Ovary (tissue), 9 donors: ENCODE data around the gene HOXC9. TPM values are rescaled to one million over a fixed set of nuclear protein-coding genes. Genes with fewer than 3 reads are reported as not detected.

Source experiments
- DNase-seq, 5 donors: peaks; one replicate each; pipeline ENCODE4 v3.0.0-alpha.2; 2019 to 2020
- H3K27ac ChIP-seq, 2 donors: fragments of 200-600 bp; one replicate each; pipeline versions ENCODE4 v1.5.1 to v1.8.0; 2019 to 2022
- H3K27me3 ChIP-seq: fragments of 200-600 bp; one replicate; pipeline ENCODE4 v1.8.0; 2022
- H3K36me3 ChIP-seq: fragments of 200-600 bp; sonication (generic); one replicate; pipeline ENCODE4 v1.5.1; 2019
- H3K4me1 ChIP-seq: one replicate; pipeline ENCODE4 v1.8.1; 2013; ENCODE audit warnings: mild to moderate bottlenecking, moderate library complexity; ENCODE audit not compliant: insufficient read depth
- H3K4me3 ChIP-seq: fragments of 200-600 bp; sonication (generic); one replicate; pipeline ENCODE4 v1.5.1; 2017
- H3K9me3 ChIP-seq, 2 donors: fragments of 200-600 bp in 1 of 2; sonication (generic) in 1 of 2; one replicate each; pipeline versions ENCODE4 v1.5.1 to v1.8.1; 2013 to 2019; ENCODE audit warnings: mild to moderate bottlenecking in 1 of 2, moderate library complexity in 1 of 2
- CTCF ChIP-seq, 3 donors: fragments of 450-650 bp in 2 of 3; fragments of 200-600 bp in 1 of 3; IDR thresholded peaks; one replicate each; pipeline versions ENCODE4 v1.5.1 to v1.8.0; 2016 to 2022; ENCODE audit warnings: antibody characterized with exemption in 3 of 3, mild to moderate bottlenecking in 1 of 3
- EP300 ChIP-seq: sonication (generic); formaldehyde crosslinking; IDR thresholded peaks from one replicate; pipeline ENCODE4 v1.6.1; 2017; ENCODE audit warnings: antibody characterized with exemption
- POLR2A ChIP-seq: fragments of 450-650 bp; IDR thresholded peaks from one replicate; pipeline ENCODE4 v1.6.1; 2017; ENCODE audit warnings: antibody characterized with exemption, mild to moderate bottlenecking, moderate library complexity
- WGBS, 3 donors: extraction: QIAGEN DNeasy Blood & Tissue Kit in 1 of 3; methylation state at CpG; one replicate each; pipeline versions ENCODE4 v1.1.5 to v1.1.7; 2013 to 2017; 5-methylcytosine and 5-hydroxymethylcytosine counted together
- intact Hi-C, 4 donors: fragments of 100-400 bp; cut with DNase I; formaldehyde crosslinking; loops; one replicate each; pipeline versions ENCODE4 v1.11.0 to v1.15.1; 2022 to 2023
- polyA plus RNA-seq, 2 donors: library from polyadenylated mRNA; stranded (reverse); fragments of 200-250 nt in 1 of 2; fragments of 350-450 nt in 1 of 2; fragmentation: Illumina TruSeq in 1 of 2; extraction: RNeasy Lipid Tissue Mini Kit (QIAGEN cat#74804) in 1 of 2; gene quantifications; one replicate each; pipeline ENCODE4 v1.2.3, GENCODE V29; 2013 to 2014
- total RNA-seq, 7 donors: library from RNA; depleted of rRNA in 2 of 7; stranded (reverse); fragments of >200 nt in 2 of 7; fragmentation: NEBNext Ultra II Directional in 3 of 7; extraction: Animal tissue kit (Norgen Biotek cat#: 25700) in 3 of 7; gene quantifications; one replicate each; pipeline versions ENCODE4 v1.1.0 to v1.2.4, GENCODE V29; 2016 to 2023
- donor health status: DM: no; HTN: no; CAD: no; lungs with moderate emphysema.
- donor health status: DM: no; HTN: no; CAD: no.
- donor health status: Bipolar disorder and iron deficiency.
- donor health status: DM: yes; HTN: yes; CAD: no.
- donor health status: DM: no; HTN: no; CAD: no.
- donor health status: DM: yes; HTN: yes; CAD: no.

Gene HOXC9
- total and polyA plus RNA-seq, 9 donors = 0.26 to 15.0 (median 1.9) TPM; not detected in 1

DNA sequence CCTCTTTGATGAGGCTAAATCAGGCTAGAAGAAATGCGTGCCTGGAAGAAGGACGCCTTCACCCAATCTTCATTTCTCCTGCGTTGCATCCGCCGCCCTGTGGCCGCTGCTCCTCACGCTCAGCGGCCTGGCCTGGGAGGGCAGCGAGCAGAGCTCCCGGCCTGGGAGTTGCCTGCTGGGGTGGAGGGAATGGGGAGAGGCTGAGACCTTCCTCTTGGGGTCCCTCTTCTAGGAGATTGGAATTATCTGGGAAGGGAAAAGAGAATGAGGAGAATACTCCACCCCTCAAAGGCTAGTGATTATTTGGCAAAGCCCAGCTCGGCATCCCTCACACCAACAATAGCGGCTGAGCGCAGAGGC is 47.6 kb upstream of the HOXC9 start:
- H3K9me3 ChIP-seq = no peaks in the 10 kb centered on the region
- no peak for DNase-seq
- peaks cover 14% of the 10 kb centered on the region for H3K27me3 ChIP-seq
- no peak overlapping the region for H3K27ac ChIP-seq
- no peak overlapping the region for H3K4me3 ChIP-seq
- H3K36me3 ChIP-seq = no peaks in the 10 kb centered on the region
- no peak for TF ChIP-seq EP300
- no peak for TF ChIP-seq CTCF (IDR thresholded peaks at IDR 0.05)
- no peak for TF ChIP-seq POLR2A
- intact Hi-C loops = no loop called here
- peaks cover 4% of the 10 kb centered on the region for H3K4me1 ChIP-seq
- 21 to 37% (median 36%) methylated on average over 13 of the region's 13 CpGs for WGBS, 3 donors

GRCh38 chr12:53952871-53953734 is 46.9 kb upstream of the HOXC9 start:
- Histone ChIP-seq H3K27me3 (peaks cover 14% of the 10 kb centered on the region), H3K36me3 (no peaks in the 10 kb centered on the region), H3K27ac (no peak overlapping the region), H3K4me3 (no peak overlapping the region), H3K4me1 (peaks cover 4% of the 10 kb centered on the region), H3K9me3 (no peaks in the 10 kb centered on the region)
- intact Hi-C loops = no loop called here
- TF ChIP-seq CTCF (IDR thresholded peaks at IDR 0.05) = no peak
- TF ChIP-seq EP300 = no peak
- TF ChIP-seq POLR2A = no peak
- no peak for DNase-seq
- 9 to 14% (median 9%) methylated on average over 38 of the region's 38 CpGs for WGBS, 3 donors

GRCh38 chr12:53953831-53954693 is 45.9 kb upstream of the HOXC9 start:
- intact Hi-C loops = no loop called here
- no peak for TF ChIP-seq EP300
- TF ChIP-seq CTCF (IDR thresholded peaks at IDR 0.05) = no peak
- WGBS, 3 donors = 7 to 15% (median 7%) methylated on average over 19 of the region's 19 CpGs
- H3K27ac ChIP-seq = no peak overlapping the region
- H3K36me3 ChIP-seq = no peaks in the 10 kb centered on the region
- H3K4me3 ChIP-seq = no peak overlapping the region
- H3K4me1 ChIP-seq = peaks cover 4% of the 10 kb centered on the region
- no peak for DNase-seq
- H3K9me3 ChIP-seq = no peaks in the 10 kb centered on the region
- H3K27me3 ChIP-seq = peaks cover 14% of the 10 kb centered on the region

GRCh38 chr12:53954694-53955035 is 45.3 kb upstream of the HOXC9 start, which contains the start of gene HOXC12:
HOXC12 (plus strand) TSS chr12:53954903; CDS start chr12:53954930, 27 bp downstream.
- 3 to 7% (median 4%) methylated on average over 20 of the region's 20 CpGs for WGBS, 3 donors
- DNase-seq = no peak
- no peaks in the 10 kb centered on the region for H3K36me3 ChIP-seq
- no peak within 1 kb of the TSS for H3K27ac ChIP-seq
- no peak within 1 kb of the TSS for H3K4me3 ChIP-seq
- TF ChIP-seq POLR2A = no peak
- no peak for TF ChIP-seq CTCF (IDR thresholded peaks at IDR 0.05)
- TF ChIP-seq EP300 = no peak
- peaks cover 14% of the 10 kb centered on the region for H3K27me3 ChIP-seq
- H3K9me3 ChIP-seq = no peaks in the 10 kb centered on the region
- H3K4me1 ChIP-seq = peaks cover 4% of the 10 kb centered on the region
- intact Hi-C loops = no loop called here
